HG02885 (cell line): ENCODE measurements around the gene CA7.

ENCODE experiments used
- ATAC-seq: cut with Tn5 transposase; IDR thresholded peaks from one replicate; pipeline ENCODE4 v1.9.1; 2021; ENCODE audit warnings: mild to moderate bottlenecking; ENCODE audit not compliant: unreplicated experiment, poor library complexity

CA7 gene

DNA sequence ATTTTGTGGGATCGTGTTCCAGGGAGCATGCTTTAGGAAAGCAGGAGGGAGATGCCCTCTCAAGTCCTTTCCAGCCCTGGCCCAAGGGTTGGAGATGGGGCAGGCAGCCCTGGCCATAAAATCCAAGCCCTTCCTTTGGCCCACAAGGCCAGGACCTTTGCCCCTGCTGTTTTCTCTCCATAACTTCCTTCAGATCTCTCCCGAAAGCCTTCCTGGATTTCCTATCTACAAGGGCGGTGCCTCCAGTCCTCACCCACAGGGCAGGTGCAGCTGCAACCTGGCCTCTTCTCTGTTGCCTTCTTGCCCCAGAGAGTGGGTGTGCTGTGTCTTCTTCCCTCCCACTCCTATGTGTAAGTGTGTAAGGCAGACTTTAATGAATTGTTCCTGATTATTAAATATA is 27.6 kb downstream of the CA7 start:
- no peak for ATAC-seq

DNA sequence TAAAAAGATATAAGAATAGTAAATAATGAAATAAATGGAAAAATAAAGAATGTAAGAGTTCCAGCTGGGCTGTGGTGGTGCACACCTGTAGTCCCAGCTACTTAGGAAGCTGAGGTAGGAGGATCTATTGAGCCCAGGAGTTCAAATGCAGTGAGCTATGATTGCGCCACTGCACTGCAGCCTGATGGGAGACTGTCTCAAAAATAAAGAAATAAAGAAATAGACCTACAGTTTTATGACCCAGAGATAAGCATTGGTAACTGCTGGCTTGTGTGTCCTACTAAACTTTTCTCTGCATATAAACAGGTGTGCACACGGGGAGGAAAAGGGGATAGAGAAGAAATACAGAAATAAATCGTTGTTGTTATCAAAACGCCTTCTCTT is 28.3 kb downstream of the CA7 start:
- ATAC-seq = no peak

DNA sequence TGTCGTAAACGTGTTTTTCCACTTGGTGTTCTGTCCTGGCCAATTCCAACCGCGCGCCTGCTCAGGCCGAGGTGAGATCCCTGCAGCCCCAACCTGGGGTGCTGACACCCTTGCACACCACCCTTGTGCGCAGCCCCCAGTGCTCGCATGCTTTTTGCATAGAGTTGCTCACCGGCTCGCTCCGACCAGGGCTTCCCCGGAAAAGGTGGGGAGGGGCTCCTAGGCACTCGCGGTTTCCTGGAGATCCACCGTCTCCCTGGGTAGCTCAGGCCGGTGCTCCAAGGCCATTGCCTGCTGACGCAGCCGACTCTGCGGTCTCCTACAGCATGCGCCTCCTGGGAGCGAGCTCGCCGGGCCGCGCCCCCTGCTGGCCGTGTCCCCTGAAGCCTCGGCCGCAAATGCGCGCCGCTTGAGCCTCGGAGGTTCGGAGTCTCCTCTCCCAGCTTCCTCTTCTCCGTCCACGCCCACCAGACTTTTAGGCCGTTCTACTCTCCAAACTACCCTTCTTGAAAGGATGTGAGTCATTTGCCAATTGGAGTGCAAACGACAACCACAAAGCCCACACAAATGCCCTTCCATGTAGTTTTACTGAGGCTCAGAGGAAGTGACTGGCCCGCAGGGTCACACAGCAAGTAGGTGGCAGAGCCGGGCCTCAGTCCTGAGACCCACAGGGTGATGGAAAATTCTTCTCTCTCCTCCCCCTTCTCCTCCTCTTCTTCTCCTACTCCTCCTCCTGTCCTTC is 28.9 kb downstream of the CA7 start:
- ATAC-seq = peak; percentile 85

DNA sequence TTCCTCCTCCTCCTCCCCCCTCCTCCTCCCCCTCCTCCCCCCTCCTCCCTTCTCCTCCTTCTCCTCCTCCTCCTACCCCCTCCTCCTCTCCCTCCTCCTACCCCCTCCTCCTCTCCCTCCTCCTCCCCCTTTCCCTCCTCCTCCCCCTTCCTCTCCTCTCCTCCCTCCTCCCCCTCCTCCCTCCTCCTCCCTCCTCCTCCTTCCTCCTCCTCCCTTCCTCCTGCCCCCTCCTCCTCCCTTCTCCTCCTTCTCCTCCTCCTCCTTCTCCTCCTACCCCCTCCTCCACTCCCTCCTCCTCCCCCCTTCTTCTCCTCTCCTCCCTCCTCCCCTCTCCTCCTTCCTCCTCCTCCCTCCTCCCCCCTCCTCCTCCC is 29.5 kb downstream of the CA7 start:
- no peak for ATAC-seq

DNA sequence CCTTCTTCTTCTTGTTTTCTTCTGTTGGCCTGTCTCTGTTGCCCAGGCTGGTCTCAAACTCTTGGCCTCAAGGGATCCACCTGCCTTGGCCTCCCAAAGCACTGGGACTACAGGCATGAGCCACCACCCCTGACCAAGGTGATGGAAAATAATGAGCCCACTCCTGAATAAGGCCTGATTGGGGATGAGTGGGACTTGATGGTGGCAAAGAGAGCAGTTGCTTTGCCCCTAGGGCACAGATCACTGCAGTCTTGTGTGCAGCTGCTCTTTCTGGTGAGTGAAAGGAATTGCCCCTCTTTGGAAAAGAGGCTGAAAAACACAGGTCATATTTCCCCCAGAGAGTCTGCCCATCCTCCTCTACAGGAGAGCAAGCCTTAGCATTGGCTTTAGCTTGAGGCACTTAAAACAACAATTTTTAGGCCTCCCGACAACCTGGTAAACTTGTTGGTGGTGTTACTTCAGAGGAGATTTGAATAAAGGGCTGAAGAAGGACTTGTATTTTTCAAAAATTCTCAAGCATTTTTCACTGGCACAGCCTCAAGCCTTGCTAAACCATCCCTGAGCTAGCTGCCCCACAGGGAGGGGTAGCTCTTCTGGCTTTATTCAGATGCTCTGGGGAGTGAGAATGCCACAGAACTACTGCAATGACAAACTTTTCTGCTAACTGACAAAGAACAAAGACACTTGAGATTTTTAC is 30.0 kb downstream of the CA7 start:
- ATAC-seq = no peak

DNA sequence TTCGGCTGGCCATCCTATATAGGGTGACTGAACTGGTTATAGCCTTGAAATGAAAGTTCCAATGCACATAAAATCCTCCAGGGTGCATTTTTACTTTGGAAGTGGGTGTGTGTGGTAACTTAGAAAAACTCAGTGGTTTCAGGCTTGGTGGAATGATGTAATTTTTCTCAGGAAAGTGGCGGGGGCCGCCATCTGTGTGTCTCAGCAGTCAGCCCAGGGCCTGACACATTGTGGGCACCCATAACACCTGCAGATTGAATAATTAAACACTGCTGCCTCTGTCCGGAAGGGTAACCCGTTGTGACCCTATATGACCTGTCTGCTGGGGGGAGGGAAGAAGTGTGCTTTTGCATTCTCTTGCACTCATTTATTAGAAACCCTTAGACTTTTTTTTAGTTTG is 33.9 kb downstream of the CA7 start:
- ATAC-seq = no peak

DNA sequence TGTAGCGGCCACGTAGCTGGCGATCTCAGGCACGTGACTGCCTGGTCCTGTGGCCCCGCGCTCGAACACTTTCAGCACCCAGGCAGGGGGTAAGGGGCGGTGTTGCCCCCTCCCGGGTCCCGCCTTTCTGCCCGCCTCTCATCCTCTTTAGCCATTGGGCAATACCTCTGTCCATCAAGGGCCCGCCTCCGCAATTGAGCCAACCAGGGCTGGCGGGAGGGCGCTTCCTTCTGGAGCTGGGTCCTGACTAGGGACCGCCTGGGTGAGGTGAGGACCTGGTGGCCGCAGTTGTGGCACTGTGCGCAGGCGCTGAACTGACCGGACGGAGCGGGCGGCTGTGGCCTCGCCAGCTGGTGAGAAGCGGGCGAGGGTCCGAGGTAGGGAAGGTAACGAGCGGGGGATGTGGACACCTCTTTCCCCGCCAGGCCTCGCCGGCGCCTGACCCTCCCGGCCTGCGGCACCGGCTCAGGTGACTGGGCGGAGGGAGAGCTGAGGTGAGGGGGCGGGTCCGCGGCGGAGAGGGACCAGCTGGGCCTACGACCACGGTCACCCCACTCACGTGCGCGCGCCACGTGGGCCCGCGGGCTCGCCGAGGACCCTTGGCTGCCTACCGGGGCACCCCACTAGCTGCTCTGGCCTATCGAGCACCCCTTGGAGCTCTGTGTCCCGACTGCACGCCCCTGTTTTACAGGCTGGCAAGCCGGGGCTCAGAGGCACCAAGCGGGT is 36.2 kb downstream of the CA7 start, which contains the start of gene PDP2:
TSS of gene PDP2 (plus strand) at position 228 of the 726 bp plus-strand sequence. CDS start 3,770 bp downstream, outside the sequence.
- ATAC-seq = peak; percentile 96

DNA sequence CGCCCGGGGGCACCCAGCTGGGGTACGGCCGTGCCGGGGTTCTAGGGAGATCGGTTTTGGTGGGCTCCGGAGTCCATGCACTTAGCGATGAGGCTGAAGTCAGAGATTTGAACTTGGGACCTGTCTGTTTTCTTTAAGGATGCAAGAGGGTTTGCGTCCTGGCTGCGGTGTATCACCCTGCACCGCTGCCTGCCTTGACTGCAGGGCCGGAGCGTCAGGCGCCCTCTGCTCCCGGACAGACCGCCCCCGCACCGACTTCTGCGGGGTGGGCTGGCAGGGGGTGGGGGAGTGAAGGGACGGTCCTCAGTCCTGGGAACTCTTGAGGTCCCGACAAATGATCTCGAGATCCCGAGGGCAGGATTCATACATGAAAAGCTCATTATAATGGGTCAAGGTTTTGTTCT is 36.8 kb downstream of the CA7 start:
- ATAC-seq = no peak

DNA sequence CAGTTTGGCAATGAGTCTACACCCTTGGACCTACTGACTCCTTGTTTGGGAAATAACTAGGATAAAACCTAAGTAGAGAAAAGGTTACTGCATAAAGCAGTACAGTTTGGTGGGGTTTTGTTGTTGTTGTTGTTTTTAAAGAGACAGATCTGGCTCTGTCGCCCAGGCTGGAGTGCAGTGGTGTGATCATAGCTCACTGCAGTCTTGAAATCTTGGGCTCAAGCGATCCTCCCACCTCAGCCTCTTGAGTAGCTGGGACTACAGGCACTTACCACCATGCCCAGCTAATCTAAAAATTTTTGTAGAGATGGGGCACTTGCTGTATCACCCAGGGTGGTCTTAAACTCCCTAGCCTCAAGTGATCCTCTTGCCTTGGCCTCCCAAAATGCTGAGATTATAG is 37.3 kb downstream of the CA7 start:
- no peak for ATAC-seq

DNA sequence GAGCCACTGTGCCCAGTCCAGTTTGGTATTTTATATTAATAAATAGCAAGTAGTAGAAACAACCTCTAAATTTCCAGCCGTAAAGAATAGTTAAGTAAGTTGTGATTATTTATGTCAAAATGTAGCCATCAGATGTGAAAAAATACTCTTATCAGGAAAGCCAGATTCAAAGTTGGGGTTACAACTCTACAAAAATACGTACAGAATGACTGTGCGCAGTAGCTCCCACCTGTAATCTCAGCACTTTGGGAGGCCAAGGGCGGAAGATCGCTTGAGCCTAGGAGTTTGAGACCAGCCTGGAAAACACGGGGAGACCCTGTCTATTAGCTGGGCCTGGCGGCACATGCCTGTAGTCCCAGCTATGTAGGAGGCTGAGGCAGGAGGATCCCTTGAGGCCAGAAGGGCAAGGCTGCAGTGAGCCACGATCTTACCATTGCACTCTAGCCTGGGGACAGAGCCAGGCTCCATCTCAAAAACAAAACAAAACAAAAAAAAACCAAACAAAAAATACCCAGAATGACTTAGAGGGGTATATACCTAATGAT is 37.8 kb downstream of the CA7 start:
- no peak for ATAC-seq

DNA sequence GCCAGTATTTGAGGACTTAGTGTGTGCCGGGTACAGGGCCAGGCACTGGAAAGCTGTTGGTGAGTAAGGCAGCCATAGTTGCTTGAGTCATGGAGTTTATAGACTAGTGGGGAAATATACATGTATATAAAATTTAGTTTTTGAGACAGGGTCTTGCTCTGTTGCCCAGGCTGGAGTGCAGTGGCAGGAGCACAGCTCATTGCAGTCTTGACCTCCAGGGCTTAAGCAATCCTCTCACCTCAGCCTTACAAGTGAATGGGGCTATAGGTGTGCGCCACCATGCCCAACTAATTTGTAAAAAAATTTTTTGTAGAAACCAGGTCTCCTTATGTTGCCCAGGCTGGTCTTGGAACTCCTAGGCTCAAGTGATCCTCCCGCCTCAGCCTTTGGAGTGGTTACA is 38.5 kb downstream of the CA7 start:
- no peak for ATAC-seq

DNA sequence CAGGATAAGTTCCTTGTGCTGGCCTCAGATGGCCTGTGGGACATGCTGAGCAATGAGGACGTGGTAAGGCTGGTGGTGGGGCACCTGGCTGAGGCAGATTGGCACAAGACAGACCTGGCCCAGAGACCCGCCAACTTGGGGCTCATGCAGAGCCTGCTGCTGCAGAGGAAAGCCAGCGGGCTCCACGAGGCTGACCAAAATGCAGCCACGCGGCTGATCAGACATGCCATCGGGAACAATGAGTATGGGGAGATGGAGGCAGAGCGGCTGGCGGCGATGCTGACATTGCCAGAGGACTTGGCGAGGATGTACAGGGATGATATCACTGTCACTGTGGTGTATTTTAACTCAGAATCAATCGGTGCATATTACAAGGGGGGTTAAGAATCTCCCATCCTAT is 41.3 kb downstream of the CA7 start:
- no peak for ATAC-seq

DNA sequence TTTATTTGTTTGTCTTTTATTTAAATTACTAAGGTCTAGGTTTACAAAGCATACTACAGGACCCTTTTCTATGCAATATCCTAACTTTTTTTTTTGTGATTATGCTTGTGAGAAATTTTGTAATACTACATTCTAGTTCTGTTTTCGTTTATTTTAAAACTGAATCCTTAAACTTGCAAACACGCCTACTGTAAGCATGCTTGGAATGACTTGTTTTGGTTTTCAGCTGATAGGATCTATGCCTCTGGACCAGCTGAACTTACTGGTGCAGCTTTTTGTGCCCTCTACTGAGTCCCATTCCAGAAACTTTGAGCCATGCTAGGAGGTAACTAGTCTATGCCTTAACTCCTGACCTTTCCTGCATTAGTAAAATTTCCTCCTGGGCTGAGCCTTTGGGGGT is 42.1 kb downstream of the CA7 start:
- no peak for ATAC-seq

DNA sequence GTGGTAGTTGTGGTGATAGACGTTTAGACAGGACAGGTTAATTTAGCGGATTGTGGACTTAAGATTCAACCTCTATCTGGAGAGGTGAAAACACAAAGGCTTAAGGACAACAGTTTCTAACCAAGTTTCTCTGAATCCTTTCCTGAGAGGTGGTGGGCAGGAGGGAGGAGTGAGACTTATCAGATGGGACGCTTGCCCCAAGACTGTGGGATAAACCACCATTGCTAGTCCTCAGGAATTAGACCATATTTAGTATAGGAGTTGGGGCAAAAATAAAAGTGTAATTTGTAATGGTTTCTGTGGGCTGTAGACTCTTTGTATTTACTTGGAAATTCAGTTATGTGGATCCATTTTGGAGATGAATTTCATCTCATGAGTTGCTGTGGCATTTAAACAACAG is 42.7 kb downstream of the CA7 start:
- no peak for ATAC-seq

DNA sequence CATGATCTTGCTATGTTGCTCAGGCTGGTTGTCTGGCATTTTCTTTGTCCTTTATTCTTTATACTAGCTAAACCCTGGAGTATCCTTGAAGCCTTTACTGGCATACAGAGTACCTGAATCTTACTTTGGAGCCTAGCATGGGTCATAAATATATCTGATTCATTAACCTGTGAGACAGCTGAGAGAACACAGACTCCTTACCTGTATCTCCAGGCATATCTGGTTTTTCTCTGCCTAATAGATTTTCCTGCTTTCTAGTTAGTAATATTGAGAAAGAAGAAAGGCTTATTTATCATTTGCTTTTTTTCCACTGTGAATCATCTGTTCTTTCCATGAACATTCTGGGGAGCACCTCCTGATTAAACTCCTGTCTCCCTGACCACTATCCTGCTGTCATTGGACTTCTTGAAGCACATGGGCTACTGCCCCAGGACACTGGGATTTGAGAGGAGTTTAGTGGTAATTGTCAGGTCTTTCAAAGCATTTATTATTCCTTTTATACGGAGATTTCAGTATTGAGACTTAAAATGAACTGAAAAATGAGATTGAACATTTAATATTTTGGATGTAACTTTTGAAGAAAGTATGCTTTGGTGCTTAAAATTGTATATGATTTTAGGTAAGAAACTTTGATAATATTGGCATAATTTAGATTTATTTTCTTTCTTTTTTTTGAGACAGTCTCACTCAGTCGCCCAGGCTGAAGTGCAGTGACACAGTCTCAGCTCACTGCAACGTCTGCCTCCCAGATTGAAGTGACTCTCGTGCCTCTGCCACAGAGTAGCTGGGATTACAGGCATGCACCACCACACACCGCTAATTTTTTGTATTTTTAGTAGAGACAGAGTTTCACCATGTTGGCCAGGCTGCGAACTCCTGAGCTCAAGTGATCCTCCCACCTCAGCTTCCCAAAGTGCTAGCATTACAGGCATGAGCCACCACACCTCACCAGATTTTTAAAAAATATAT is 44.7 kb downstream of the CA7 start:
- ATAC-seq = no peak

DNA sequence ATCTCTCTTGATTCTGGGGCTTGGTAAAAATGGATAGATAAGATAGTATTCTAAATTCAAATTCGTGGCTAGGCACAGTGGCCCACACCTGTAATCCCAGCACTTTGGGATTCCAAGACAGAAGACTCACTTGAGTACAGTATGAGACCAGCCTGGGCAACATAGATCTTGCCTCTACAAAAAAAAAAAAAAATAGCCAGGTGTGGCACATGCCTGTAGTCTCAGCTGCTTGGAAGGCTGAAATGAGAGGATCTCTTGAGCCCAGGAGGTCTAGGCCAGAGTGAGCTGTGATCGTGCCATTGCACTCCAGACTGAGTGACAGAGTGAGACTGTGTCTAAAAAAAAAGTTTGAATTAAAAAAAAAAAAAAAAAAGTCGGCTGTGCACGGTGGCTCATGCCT is 45.4 kb downstream of the CA7 start:
- no peak for ATAC-seq

DNA sequence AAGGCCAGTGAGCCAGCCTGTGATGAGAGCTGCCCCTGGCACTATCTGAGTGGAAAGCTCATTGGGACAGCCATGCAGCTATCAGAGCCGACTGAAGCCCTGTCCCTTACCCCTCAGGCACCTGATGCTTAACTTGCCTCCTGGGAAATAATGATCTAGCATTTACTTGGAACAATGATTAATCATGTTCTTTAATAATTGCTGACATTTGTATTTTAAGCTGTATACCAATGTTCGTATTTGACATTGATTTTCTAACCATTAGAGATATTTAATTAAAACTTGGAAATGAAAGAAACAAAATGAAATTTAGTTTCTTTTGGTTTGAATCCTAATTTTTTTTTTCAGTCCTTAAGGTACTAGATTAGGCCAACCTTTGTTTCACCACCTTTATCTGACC is 46.6 kb downstream of the CA7 start:
- no peak for ATAC-seq

DNA sequence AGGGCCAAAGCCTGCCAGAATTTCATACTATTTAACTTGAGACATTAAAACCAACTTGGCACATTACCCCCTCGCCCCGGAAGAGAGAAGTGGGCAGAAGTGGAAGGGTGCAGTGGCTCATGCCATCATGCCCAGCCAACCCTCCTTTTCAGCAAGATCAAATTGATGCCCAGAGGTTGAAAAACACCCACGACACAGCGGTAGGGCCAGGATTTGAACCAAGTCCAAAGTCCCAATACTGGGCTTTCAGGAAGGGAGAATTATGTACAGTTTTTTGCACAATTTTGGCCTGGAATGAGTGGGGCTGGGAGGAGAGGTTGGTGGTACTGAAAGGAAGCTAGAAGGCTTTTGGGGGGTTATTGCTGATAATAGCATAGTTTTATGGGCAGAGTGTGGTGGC is 47.1 kb downstream of the CA7 start:
- ATAC-seq = no peak

DNA sequence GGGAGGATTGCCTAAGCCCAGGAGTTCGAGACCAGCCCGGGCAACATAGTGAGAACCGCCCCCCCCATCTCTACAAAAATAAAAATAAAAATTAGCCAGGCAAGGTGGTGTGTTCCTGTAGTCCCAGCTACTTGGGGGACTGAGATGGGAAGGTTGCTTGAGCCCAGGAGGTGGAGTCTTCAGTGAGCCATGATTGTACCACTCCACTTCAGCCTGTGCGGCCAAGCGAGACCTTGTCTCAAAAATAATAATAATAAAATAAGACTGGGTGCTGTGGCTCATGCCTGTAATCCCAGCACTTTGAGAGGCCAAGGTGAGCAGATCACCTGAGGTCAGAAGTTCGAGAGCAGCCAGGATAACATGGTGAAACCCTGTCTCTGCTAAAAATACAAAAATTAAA is 47.6 kb downstream of the CA7 start:
- no peak for ATAC-seq

DNA sequence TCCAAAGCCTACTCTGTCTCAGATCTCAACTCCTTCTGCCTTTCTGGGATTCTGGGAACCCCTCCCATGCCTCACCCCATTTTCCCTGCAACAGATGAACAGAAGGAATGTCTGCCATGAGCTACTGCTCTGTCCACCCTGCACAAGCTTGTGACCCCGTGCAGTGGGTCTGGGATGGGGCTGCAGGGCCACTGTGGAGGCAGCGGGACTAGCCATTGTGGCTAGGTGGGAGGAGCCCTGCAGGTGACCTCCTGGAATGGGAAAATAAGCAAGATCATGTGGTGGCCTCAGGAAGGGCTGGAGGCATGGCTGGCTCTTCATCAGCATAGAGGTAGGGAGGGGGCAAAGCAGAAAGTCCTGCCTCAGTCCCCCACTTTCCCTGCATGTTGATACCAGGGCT is 49.8 kb downstream of the CA7 start:
- ATAC-seq = no peak
